Prostate gland (tissue), 2 donors: ENCODE results near the gene TOP2A.

Source experiments
- CTCF ChIP-seq, 4 experiments: fragments of 200-600 bp in 2 of 4; fragments of 450-650 bp in 2 of 4; sonication (generic) in 2 of 4; IDR thresholded peaks; 1 replicate in 3 of 4; 2 replicates in 1 of 4; pipeline ENCODE4 v1.5.1; 2016 to 2019; ENCODE audit warnings: antibody characterized with exemption in 4 of 4, mild to moderate bottlenecking in 2 of 4, moderate library complexity in 2 of 4
- POLR2A ChIP-seq: fragments of 450-650 bp; IDR thresholded peaks from one replicate; pipeline ENCODE4 v1.6.1; 2016; ENCODE audit warnings: antibody characterized with exemption, mild to moderate bottlenecking

GRCh38 chr17:40452216-40452787, 34.6 kb upstream of the TOP2A start:
- no peak for TF ChIP-seq POLR2A
- TF ChIP-seq CTCF (IDR thresholded peaks at IDR 0.05), result no peak
